ENCODE measurements around the gene CCL16. TPM values are rescaled to one million over a fixed set of nuclear protein-coding genes. Genes with fewer than 3 reads are reported as not detected.

Gene CCL16
- total RNA-seq, 1 donor from 2014 or later, result not detected

GRCh38 chr17:35969558-35970380 is 11.5 kb downstream of the CCL16 start:
- H2AFZ ChIP-seq (ENCODE audit: low read depth, low read length), result no peak overlapping the region
- no peaks in the 10 kb centered on the region for H3K4me1 ChIP-seq (ENCODE audit: insufficient read depth, low read length)
- H3K36me3 ChIP-seq (ENCODE audit: insufficient read depth, low read length), result no peaks in the 10 kb centered on the region
- DNase-seq (ENCODE audit: low read depth), result peak; percentile 34
- no peaks in the 10 kb centered on the region for H3K79me2 ChIP-seq (ENCODE audit: insufficient read depth, low read length)
- no peaks in the 10 kb centered on the region for H3K9me3 ChIP-seq (ENCODE audit: insufficient read depth, low read depth, low read length)
- H3K4me3 ChIP-seq (ENCODE audit: insufficient read depth, low read depth, low read length), result no peak overlapping the region
- H3K27ac Mint-ChIP-seq (ENCODE audit: unreplicated experiment), result no peak overlapping the region
- no peak for FAIRE-seq
- no peak overlapping the region for H3K4me2 ChIP-seq (ENCODE audit: low read length)
- no peak overlapping the region for H3K4me3 Mint-ChIP-seq (ENCODE audit: unreplicated experiment)
- no peak overlapping the region for H3K27ac ChIP-seq (ENCODE audit: low read depth, low read length)
- H3K27me3 ChIP-seq (ENCODE audit: insufficient read depth, low read length), result peaks cover 3% of the 10 kb centered on the region
- H3K27me3 Mint-ChIP-seq (ENCODE audit: low read depth, unreplicated experiment), result peaks cover 10% of the 10 kb centered on the region
- H3K9me3 Mint-ChIP-seq (ENCODE audit: unreplicated experiment), result no peaks in the 10 kb centered on the region
- TF ChIP-seq EZH2 (IDR thresholded peaks at IDR 0.05; ENCODE audit: insufficient read depth, low read length), result no peak
- TF ChIP-seq CTCF (IDR thresholded peaks at IDR 0.05; ENCODE audit: insufficient read depth, low read depth, low read length), result peak; percentile 86
- H3K4me1 Mint-ChIP-seq (ENCODE audit: low read depth, unreplicated experiment), result peaks cover 8% of the 10 kb centered on the region
- no peaks in the 10 kb centered on the region for H3K36me3 Mint-ChIP-seq (ENCODE audit: low read depth, unreplicated experiment)
- H3K9ac ChIP-seq (ENCODE audit: low read length), result no peak overlapping the region
- H4K20me1 ChIP-seq (ENCODE audit: insufficient read depth, low read length), result no peaks in the 10 kb centered on the region

GRCh38 chr17:35968520-35969054 is 12.7 kb downstream of the CCL16 start:
- no peak overlapping the region for H3K4me3 ChIP-seq (ENCODE audit: insufficient read depth, low read depth, low read length)
- FAIRE-seq, result no peak

More at GRCh38 chr17:35968520-35969054, 12.7 kb downstream of the CCL16 start:
- Histone ChIP-seq H3K79me2 (ENCODE audit: insufficient read depth, low read length) (no peaks in the 10 kb centered on the region), H3K36me3 (ENCODE audit: insufficient read depth, low read length) (no peaks in the 10 kb centered on the region), H3K4me2 (ENCODE audit: low read length) (no peak overlapping the region), H3K27me3 (ENCODE audit: insufficient read depth, low read length) (peaks cover 3% of the 10 kb centered on the region), H3K27ac (ENCODE audit: low read depth, low read length) (no peak overlapping the region), H3K9me3 (ENCODE audit: insufficient read depth, low read depth, low read length) (no peaks in the 10 kb centered on the region), H3K9ac (ENCODE audit: low read length) (no peak overlapping the region), H2AFZ (ENCODE audit: low read depth, low read length) (no peak overlapping the region), H3K4me1 (ENCODE audit: insufficient read depth, low read length) (no peaks in the 10 kb centered on the region), H4K20me1 (ENCODE audit: insufficient read depth, low read length) (no peaks in the 10 kb centered on the region)
- Mint-ChIP-seq H3K27ac (ENCODE audit: unreplicated experiment) (no peak overlapping the region), H3K9me3 (ENCODE audit: unreplicated experiment) (no peaks in the 10 kb centered on the region), H3K36me3 (ENCODE audit: low read depth, unreplicated experiment) (no peaks in the 10 kb centered on the region), H3K4me3 (ENCODE audit: unreplicated experiment) (no peak overlapping the region), H3K4me1 (ENCODE audit: low read depth, unreplicated experiment) (peaks cover 2% of the 10 kb centered on the region), H3K27me3 (ENCODE audit: low read depth, unreplicated experiment) (peaks cover 12% of the 10 kb centered on the region)
- no peak for DNase-seq (ENCODE audit: low read depth)
- TF ChIP-seq EZH2 (IDR thresholded peaks at IDR 0.05; ENCODE audit: insufficient read depth, low read length) (no peak), CTCF (IDR thresholded peaks at IDR 0.05; ENCODE audit: insufficient read depth, low read depth, low read length) (no peak)

All from astrocyte (in vitro differentiated cells and primary cell).